ENCODE data around the gene ACRBP.

The ACRBP gene

GRCh38 chr12:6618483-6619225 lies 28.6 kb downstream of the ACRBP start:
- Histone ChIP-seq H3K4me3 (no peak overlapping the region), H3K27me3 (no peaks in the 10 kb centered on the region), H3K27ac (peak overlapping the region in 4 of 11 experiments; percentile 3 to 23 (median 6); a peak in 4 of 22 replicates), H3K4me1 (peaks cover 42 to 87% (median 57%) of the 10 kb centered on the region in 10 experiments), H3K36me3 (peaks cover 21 to 40% (median 26%) of the 10 kb centered on the region in 11 experiments), H3K4me2 (peak overlapping the region; percentile 20 to 88 (median 37); a peak in 18 of 22 replicates), H3K9me3 (replicated peaks in 1 of 11) (no peaks in the 10 kb centered on the region), H3K9ac (peak overlapping the region in 8 of 11 experiments; percentile 5 to 35 (median 18); a peak in 7 of 22 replicates), H4K20me1 (peaks cover 0 to 8% (median 0%) of the 10 kb centered on the region in 11 experiments; a peak in 4 of 22 replicates)
- no peak for TF ChIP-seq Cebpa-rat (IDR thresholded peaks at IDR 0.05)

GRCh38 chr12:6615802-6616201 lies 31.4 kb downstream of the ACRBP start:
- H3K27me3 ChIP-seq, result no peaks in the 10 kb centered on the region
- H3K27ac ChIP-seq, result peak overlapping the region; percentile 24 to 86 (median 52); a peak in 19 of 22 replicates
- H3K9ac ChIP-seq, result peak overlapping the region; percentile 10 to 54 (median 38); a peak in 16 of 22 replicates
- H3K4me2 ChIP-seq, result peak overlapping the region; percentile 2 to 92 (median 47); a peak in 16 of 22 replicates
- H3K36me3 ChIP-seq, result peaks cover 16 to 28% (median 19%) of the 10 kb centered on the region in 11 experiments
- H4K20me1 ChIP-seq, result peaks cover 0 to 8% (median 0%) of the 10 kb centered on the region in 11 experiments; a peak in 4 of 22 replicates
- H3K9me3 ChIP-seq (replicated peaks in 1 of 11), result no peaks in the 10 kb centered on the region
- H3K4me1 ChIP-seq, result peaks cover 58 to 86% (median 72%) of the 10 kb centered on the region in 10 experiments
- no peak for TF ChIP-seq Cebpa-rat (IDR thresholded peaks at IDR 0.05)
- H3K4me3 ChIP-seq, result no peak overlapping the region

GRCh38 chr12:6614513-6615172 lies 32.6 kb downstream of the ACRBP start:
- TF ChIP-seq Cebpa-rat (IDR thresholded peaks at IDR 0.05), result no peak
- no peaks in the 10 kb centered on the region for H3K9me3 ChIP-seq (replicated peaks in 1 of 11)
- peak overlapping the region; percentile 11 to 92 (median 47); a peak in 19 of 22 replicates for H3K4me2 ChIP-seq
- no peaks in the 10 kb centered on the region for H3K27me3 ChIP-seq
- H3K4me3 ChIP-seq, result no peak overlapping the region
- H3K36me3 ChIP-seq, result peaks cover 4 to 16% (median 7%) of the 10 kb centered on the region in 11 experiments; a peak in 21 of 22 replicates
- peaks cover 64 to 87% (median 80%) of the 10 kb centered on the region in 10 experiments for H3K4me1 ChIP-seq
- peak overlapping the region; percentile 39 to 86 (median 67) for H3K27ac ChIP-seq
- peaks cover 0 to 6% (median 0%) of the 10 kb centered on the region in 11 experiments; a peak in 1 of 22 replicates for H4K20me1 ChIP-seq
- H3K9ac ChIP-seq, result peak overlapping the region in 10 of 11 experiments; percentile 28 to 78 (median 53); a peak in 15 of 22 replicates

- no peaks in the 10 kb centered on the region for H3K9me3 ChIP-seq (replicated peaks in 1 of 11)
- H3K9ac ChIP-seq, result peak overlapping the region in 10 of 11 experiments; percentile 28 to 78 (median 53); a peak in 15 of 22 replicates
- peaks cover 0 to 9% (median 3%) of the 10 kb centered on the region in 11 experiments; a peak in 4 of 22 replicates for H3K36me3 ChIP-seq
- H4K20me1 ChIP-seq, result peaks cover 0 to 3% (median 0%) of the 10 kb centered on the region in 11 experiments; a peak in 1 of 22 replicates
- peak overlapping the region; percentile 39 to 86 (median 67) for H3K27ac ChIP-seq
- H3K4me2 ChIP-seq, result peak overlapping the region; percentile 9 to 92 (median 47); a peak in 19 of 22 replicates
- H3K27me3 ChIP-seq, result no peaks in the 10 kb centered on the region
- H3K4me1 ChIP-seq, result peaks cover 68 to 88% (median 77%) of the 10 kb centered on the region in 10 experiments
- no peak for TF ChIP-seq Cebpa-rat (IDR thresholded peaks at IDR 0.05)
- no peak overlapping the region for H3K4me3 ChIP-seq
Observed at GRCh38 chr12:6613776-6614512, 33.3 kb downstream of the ACRBP start.

GRCh38 chr12:6613015-6613775 lies 34.0 kb downstream of the ACRBP start:
- Histone ChIP-seq H3K36me3 (peaks cover 0 to 2% (median 0%) of the 10 kb centered on the region in 11 experiments; a peak in 1 of 22 replicates), H3K27me3 (no peaks in the 10 kb centered on the region), H3K9ac (peak overlapping the region; percentile 56 to 86 (median 69); a peak in 21 of 22 replicates), H3K4me1 (peaks cover 68 to 88% (median 78%) of the 10 kb centered on the region in 10 experiments), H3K4me3 (peak overlapping the region; percentile 20 to 59 (median 31); a peak in 13 of 20 replicates), H3K9me3 (replicated peaks in 1 of 11) (no peaks in the 10 kb centered on the region), H3K4me2 (peak overlapping the region; percentile 90 to 99 (median 96)), H4K20me1 (peaks cover 0 to 2% (median 0%) of the 10 kb centered on the region in 11 experiments; a peak in 1 of 22 replicates), H3K27ac (peak overlapping the region; percentile 59 to 96 (median 79))
- no peak for TF ChIP-seq Cebpa-rat (IDR thresholded peaks at IDR 0.05)

GRCh38 chr12:6612652-6613014 lies 34.6 kb downstream of the ACRBP start:
- no peak for TF ChIP-seq Cebpa-rat (IDR thresholded peaks at IDR 0.05)
- no peaks in the 10 kb centered on the region for H3K27me3 ChIP-seq
- peak overlapping the region; percentile 90 to 99 (median 96) for H3K4me2 ChIP-seq
- H3K9me3 ChIP-seq (replicated peaks in 1 of 11), result no peaks in the 10 kb centered on the region
- peak overlapping the region in 10 of 11 experiments; percentile 12 to 86 (median 62); a peak in 16 of 22 replicates for H3K9ac ChIP-seq
- H3K27ac ChIP-seq, result peak overlapping the region in 8 of 11 experiments; percentile 41 to 96 (median 80); a peak in 16 of 22 replicates
- peaks cover 69 to 88% (median 78%) of the 10 kb centered on the region in 10 experiments for H3K4me1 ChIP-seq
- no peaks in the 10 kb centered on the region for H4K20me1 ChIP-seq
- no peaks in the 10 kb centered on the region for H3K36me3 ChIP-seq
- peak overlapping the region in 7 of 10 experiments; percentile 6 to 34 (median 26); a peak in 4 of 20 replicates for H3K4me3 ChIP-seq

GRCh38 chr12:6612247-6612646 lies 35.0 kb downstream of the ACRBP start:
- H3K9me3 ChIP-seq (replicated peaks in 1 of 11), result no peaks in the 10 kb centered on the region
- H3K36me3 ChIP-seq, result no peaks in the 10 kb centered on the region
- no peaks in the 10 kb centered on the region for H3K27me3 ChIP-seq
- peak overlapping the region in 10 of 11 experiments; percentile 12 to 86 (median 62); a peak in 15 of 22 replicates for H3K9ac ChIP-seq
- no peaks in the 10 kb centered on the region for H4K20me1 ChIP-seq
- TF ChIP-seq Cebpa-rat (IDR thresholded peaks at IDR 0.05), result no peak
- H3K4me3 ChIP-seq, result peak overlapping the region in 5 of 10 experiments; percentile 6 to 34 (median 23); a peak in 3 of 20 replicates
- peaks cover 71 to 86% (median 78%) of the 10 kb centered on the region in 10 experiments for H3K4me1 ChIP-seq
- H3K27ac ChIP-seq, result peak overlapping the region in 9 of 11 experiments; percentile 7 to 96 (median 80); a peak in 17 of 22 replicates
- H3K4me2 ChIP-seq, result peak overlapping the region; percentile 90 to 99 (median 96)

Data from BLaER1 treated with 17β-estradiol and CSF1 and Interleukin-3, amounts not matched to agents 10 nM and 100 nM (cell line).